Dermis blood vessel endothelial cell (primary cell): ENCODE results near the gene RER1. TPM values are rescaled to one million over a fixed set of nuclear protein-coding genes. Genes with fewer than 3 reads are reported as not detected.

Source experiments
- DNase-seq: peaks from one replicate; pipeline ENCODE4 v3.0.0; 2010
- total RNA-seq: library from RNA; depleted of rRNA; stranded (reverse); fragments of >200 nt; gene quantifications from 2 replicates; pipeline ENCODE4 v1.2.3, GENCODE V29; 2014

The RER1 gene
- total RNA-seq, 1 donor from 2014 or later: 62.6 TPM

DNA sequence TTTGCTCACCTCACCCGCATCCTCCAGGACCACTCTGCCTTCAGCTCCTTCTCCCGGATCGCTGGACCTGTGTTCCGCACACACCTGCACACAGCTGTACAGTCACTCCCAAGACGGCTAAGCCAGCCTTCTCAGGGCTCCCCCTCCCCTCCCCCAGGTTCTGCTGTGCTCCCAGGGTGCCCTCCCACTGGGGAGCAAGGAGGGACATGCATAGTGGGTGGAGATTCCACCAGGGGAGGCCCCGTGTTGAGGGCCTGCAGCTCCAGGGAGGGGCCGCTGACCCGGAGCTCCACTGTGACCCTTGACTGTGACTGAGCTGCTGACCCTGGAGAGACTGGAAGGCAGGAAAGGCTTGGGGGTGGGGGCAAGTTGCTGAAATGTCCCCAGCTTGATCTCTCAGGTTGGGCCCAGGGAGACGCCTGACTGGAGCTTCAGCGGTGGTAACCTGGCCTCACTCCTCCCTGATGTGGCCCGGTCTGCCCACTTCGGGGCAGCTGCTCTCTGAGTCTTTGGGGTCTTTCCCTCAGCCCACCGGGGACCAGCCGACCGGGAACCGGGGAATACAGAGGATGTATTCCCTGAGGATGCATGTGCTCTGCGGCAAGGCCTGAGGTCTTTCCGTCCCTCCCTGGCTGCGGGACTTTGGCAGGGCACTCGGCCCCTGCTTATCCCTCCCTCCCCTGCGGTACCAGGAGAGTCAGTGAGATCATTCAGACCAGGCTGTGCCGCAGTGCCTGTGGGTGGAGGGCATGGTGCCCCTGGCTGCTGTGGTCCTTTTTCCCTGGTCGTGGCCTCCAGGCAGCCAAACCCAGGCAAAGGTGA lies 55.8 kb downstream of the RER1 start:
- DNase-seq: no peak

- peak; percentile 27 for DNase-seq
Observed at GRCh38 chr1:2448098-2448445, 56.4 kb downstream of the RER1 start.

- DNase-seq: no peak
Observed at GRCh38 chr1:2449636-2450454, 58.2 kb downstream of the RER1 start.

DNA sequence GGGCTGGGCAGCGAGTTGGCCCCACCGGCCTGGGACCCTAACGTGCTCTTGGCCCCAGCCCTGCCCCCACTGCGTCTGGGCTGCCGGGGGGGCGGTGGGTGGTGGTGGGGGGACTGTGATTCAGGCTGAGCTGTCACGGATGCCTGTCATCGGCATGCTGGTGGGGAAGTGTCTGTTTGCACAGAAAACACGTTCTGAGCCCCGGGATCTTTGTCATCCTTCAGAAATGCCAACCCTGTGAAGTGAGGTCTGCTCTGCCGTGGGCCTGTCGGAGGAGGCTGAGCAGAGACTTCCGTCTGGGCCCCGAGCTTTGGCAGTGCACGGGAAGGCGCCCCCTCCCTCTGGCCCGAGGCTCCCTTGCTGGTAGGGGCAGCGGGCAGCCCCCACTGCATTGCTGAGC lies 60.1 kb downstream of the RER1 start:
- peak; percentile 71 for DNase-seq

DNA sequence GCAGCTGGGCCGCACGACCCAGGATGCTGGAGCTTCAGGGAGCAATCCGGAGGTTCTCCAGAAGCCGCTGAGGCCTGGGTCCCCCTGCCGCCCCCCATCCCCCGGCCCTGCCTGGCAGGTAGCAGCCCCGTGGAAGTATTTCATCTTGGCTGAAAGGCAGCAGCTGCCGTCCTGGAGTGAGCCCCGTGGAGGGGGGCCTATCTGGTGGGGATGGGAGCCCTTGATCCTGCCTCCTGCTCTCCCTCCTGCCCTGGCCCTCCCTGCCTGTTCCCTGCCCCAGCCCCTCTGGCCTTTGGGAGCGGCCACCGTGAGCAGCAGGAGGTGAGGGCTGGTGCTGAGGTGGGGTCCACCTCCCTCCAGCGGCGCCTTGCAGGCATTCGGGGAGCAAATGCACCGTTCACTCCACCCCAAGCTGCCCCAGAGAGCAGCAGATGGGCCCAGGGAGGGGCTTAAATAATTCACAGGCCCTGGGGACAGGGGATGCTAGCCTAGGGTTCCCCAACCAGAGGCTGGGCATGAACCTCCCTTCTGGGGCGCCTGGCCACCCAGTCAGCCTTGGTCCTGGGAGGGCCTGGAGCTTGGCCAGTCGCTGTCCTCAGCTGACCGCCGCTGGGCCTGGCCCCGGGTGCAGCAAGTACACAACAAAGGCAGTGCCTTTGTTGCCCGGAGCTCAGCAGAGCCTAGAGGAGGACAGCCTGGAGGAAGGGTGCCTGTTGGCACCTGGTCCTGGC lies 60.7 kb downstream of the RER1 start:
- DNase-seq: no peak

DNA sequence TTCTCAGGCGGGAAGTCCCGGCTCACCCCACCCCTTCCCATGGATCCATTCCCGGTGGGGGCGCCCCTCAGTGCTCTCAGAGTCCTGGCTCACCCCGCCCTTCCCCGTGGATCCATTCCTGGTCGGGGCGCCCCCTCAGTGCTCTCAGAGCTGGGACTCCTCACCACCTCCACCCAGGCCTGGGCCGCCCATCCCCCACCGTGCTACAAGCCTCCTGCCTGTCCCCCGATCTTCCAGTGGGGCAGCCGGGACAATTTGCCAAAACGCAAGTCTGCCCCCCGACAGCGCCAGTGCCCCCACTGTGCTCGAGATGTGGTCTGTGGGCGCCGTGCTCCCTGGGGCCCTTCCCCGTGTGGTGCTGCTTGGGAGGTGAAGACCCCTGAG lies 61.3 kb downstream of the RER1 start:
- DNase-seq: no peak

DNA sequence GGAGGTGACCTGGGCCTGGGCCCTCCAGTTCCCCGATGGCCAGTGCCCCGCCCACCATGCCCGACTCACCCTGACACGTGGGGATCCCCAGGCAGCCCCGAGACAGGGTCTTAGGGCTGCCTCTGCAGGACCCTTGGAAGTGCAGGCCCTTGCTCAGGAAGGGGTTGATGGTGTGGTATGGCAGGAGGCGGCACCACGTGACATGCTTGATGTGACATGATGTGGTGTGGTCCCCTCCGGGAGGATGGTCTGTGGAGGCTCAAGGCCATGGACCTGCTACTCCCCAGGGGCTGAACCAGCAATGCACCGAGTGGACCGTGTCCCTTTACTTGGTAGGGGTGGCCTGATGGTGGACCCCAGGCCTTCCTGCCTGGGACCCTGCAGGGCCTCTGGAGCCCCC lies 62.6 kb downstream of the RER1 start:
- DNase-seq: no peak

Other genes with a start within 250 kb of the RER1 start
- 16.0 and 21.8 TPM in 2 replicates for gene FAAP20, start 197.1 kb upstream of the RER1 start, total RNA-seq
- gene SKI, start 163.5 kb upstream of the RER1 start, total RNA-seq: 26.7 and 44.4 TPM in 2 replicates
- 7.4 and 7.7 TPM in 2 replicates for gene MORN1, start 287 bp upstream of the RER1 start, total RNA-seq
- gene PEX10, start 20.7 kb downstream of the RER1 start, total RNA-seq: 33.4 and 44.9 TPM in 2 replicates
- under 0.01 and 0.09 TPM in 2 replicates for gene PLCH2, start 84.4 kb downstream of the RER1 start, total RNA-seq
- gene PANK4, start 134.8 kb downstream of the RER1 start, total RNA-seq: 21.5 and 24.7 TPM in 2 replicates
- 0.17 TPM in 1 of 2 replicates, not detected in the other for gene HES5, start 138.4 kb downstream of the RER1 start, total RNA-seq
- gene TNFRSF14, start 164.5 kb downstream of the RER1 start, total RNA-seq: 109 and 155 TPM in 2 replicates
- gene PRXL2B, start 194.9 kb downstream of the RER1 start, total RNA-seq: 63.0 and 128 TPM in 2 replicates
- 2.0 and 5.4 TPM in 2 replicates for gene MMEL1, start 241.2 kb downstream of the RER1 start, total RNA-seq